Effector memory CD8-positive, alpha-beta T cell (primary cell): ENCODE measurements around the gene VPS37B.
"Not testable (repeated sequence)": the region's sequence is repeated elsewhere in the genome, so short reads cannot be mapped to it uniquely, and the experiment has no call there.

Experiments used
- ATAC-seq: fragments of 150-1000 bp; cut with Tn5 transposase; replicated peaks from 2 replicates; pipeline ENCODE4 v1.10.0; 2021; ENCODE audit warnings: mild to moderate bottlenecking, moderate library complexity
- DNase-seq, 3 experiments: peaks; one replicate each; pipeline ENCODE4 v3.0.0; 2021
- H3K27ac Mint-ChIP-seq, 2 donors: one replicate each; pipeline ENCODE4 v1.8.0; 2022; ENCODE audit warnings: mild to moderate bottlenecking in 2 of 2, mixed read lengths in 2 of 2, moderate library complexity in 2 of 2
- H3K27me3 Mint-ChIP-seq, 2 donors: one replicate each; pipeline ENCODE4 v1.8.0; 2022; ENCODE audit warnings: mixed read lengths in 2 of 2
- H3K36me3 Mint-ChIP-seq: one replicate; pipeline ENCODE4 v1.8.0; 2022; ENCODE audit warnings: mild to moderate bottlenecking, moderate library complexity, mixed read lengths; ENCODE audit not compliant: insufficient read depth
- H3K4me1 Mint-ChIP-seq, 2 donors: one replicate each; pipeline ENCODE4 v1.8.0; 2022; ENCODE audit warnings: low read depth in 2 of 2, mixed read lengths in 2 of 2
- H3K4me3 Mint-ChIP-seq, 2 donors: one replicate each; pipeline ENCODE4 v1.8.0; 2022; ENCODE audit warnings: mild to moderate bottlenecking in 2 of 2, mixed read lengths in 2 of 2, moderate library complexity in 2 of 2
- H3K9me3 Mint-ChIP-seq, 2 donors: one replicate each; pipeline ENCODE4 v1.8.0; 2022; ENCODE audit warnings: mixed read lengths in 2 of 2
- total RNA-seq, 9 experiments: gene quantifications; one replicate each; lab custom pipeline; 2026; lab: John Stamatoyannopoulos, UW

The VPS37B gene, protein sequence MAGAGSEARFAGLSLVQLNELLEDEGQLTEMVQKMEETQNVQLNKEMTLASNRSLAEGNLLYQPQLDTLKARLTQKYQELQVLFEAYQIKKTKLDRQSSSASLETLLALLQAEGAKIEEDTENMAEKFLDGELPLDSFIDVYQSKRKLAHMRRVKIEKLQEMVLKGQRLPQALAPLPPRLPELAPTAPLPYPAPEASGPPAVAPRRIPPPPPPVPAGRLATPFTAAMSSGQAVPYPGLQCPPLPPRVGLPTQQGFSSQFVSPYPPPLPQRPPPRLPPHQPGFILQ
- 15.4 to 117 (median 31.2) reads per million in 9 experiments for total RNA-seq

DNA sequence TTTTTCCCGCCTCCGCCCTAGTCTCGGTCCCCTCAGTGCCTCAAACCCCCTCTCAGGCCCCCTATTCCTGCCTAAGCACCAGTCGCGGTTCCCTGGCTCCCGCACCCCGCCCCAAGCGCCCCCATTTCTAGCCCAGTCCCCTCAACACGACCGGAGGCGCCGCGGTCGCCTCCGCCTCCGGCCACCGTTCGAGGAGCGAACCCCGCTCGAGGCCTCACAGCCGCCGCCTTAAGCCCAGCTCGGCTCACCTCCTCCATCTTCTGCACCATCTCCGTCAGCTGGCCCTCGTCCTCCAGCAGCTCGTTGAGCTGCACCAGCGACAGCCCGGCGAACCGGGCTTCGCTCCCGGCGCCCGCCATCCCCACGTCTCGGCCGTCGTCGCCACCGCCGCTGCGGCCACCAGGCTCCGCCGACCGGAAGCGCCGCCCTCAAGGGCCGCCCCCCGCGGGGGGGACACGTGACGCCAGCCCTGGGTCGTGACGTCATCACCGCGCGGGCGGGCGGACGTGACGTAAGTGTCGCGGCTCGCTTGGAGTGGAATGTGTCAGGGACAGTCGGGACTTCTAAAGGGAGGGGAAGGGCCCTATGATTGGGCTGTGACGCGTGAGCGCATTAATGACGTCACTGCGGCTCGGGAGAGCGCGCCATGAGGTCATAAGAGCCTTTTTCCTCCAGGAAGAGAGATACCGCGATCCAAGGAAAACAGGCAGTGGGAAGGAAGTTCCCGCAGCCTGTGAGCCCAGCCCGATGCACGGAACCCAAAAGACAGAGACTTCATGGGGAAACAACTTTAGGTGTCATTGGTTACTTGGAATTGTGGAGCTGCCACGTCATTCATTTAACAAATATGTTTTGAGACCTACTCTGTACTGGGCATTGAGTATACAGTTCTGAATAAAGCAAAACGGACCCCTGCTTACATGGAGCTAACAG is at the start of gene VPS37B:
TSS of gene VPS37B (minus strand) at position 421 of the 933 bp plus-strand sequence. CDS start at position 359, 62 bp downstream.
- Mint-ChIP-seq H3K4me3 (peak within 1 kb of the TSS; percentile 95 to 96), H3K27me3 (no peaks in the 10 kb centered on the region), H3K36me3 (peaks cover 37% of the 10 kb centered on the region), H3K27ac (peak within 1 kb of the TSS; percentile 99), H3K4me1 (peaks cover 54 to 81% of the 10 kb centered on the region in 2 donors), H3K9me3 (peaks cover 0 to 8% of the 10 kb centered on the region in 2 donors)
- DNase-seq, result peak; percentile 92 to 95 (median 95)
- ATAC-seq, result peak; percentile 67

DNA sequence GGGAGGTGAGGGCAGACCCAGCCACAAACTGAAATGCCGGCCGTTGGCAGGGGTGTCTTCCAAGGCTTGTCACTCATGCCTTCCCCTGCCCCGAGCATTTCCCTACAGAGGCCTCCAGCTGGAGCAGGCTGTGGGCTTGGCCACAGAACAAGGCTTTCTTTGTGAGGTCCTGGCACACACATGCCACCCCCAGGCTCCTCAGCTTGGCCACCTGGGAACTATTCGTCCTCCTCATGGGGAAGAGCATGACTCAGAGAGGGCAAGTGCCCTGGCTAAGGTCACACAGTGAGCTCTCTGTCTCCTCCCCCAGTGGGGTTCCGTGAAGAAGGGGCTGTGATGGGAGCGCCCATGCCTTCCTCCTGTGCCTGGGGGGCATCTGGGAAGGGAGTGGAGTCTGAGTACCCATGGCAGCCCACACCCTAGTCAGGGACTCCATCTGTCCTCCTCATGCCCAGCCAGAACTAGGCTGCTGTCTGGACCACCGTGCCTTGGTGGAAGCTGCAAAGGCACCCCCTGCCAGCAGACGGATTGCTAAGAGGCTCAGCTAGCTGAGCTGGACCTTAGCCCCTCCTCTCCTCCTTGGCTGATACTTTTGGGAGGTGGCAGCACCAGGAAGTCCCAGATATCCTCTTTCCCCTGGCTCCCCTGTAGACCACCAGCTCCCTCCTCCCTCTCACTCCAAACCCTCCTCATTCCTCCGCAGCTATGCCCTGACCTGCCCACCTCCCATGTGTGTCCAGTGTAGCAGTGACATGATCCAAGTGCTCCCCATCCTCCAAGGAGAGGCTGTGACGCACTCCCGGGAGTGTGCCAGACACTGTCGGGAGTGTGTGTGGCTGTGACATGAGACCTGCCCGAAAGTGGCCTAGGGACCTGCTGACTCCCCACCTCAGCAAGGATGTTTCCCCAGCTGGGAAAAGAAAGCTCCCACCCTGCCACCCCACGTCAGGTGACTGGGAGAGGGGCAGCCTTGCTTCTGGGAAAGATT is 49.0 kb upstream of the VPS37B start:
- Mint-ChIP-seq H3K27me3 (no peaks in the 10 kb centered on the region), H3K4me1 (peaks cover 28 to 38% of the 10 kb centered on the region in 2 donors), H3K36me3 (peaks cover 11% of the 10 kb centered on the region), H3K9me3 (no peaks in the 10 kb centered on the region), H3K27ac (peak overlapping the region; percentile 35 to 57), H3K4me3 (no peak overlapping the region)
- no peak for ATAC-seq
- no peak for DNase-seq

DNA sequence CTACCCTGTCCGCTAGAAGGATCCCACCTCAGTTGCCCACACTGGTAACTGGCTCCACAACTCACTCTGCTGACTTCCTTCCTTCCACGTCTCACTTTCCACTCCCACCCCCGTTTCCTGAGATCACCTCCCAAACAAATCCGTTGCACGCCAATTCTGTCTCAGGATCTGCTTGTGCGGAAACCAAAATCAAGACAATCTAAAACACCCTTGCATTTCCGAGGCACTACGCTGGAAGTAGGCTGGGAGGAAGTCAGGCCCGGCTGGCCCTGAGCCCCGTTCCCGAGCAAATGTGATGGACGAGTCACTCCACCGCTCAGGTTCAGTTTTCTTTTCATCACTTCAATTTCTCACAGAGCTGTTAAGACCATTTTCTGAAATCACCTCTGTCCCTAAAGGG is 47.3 kb upstream of the VPS37B start:
- Mint-ChIP-seq H3K4me3 (peak overlapping the region in 1 of 2 donors; percentile 70), H3K4me1 (peaks cover 23 to 35% of the 10 kb centered on the region in 2 donors), H3K9me3 (no peaks in the 10 kb centered on the region), H3K27ac (peak overlapping the region; percentile 77 to 81), H3K36me3 (peaks cover 7% of the 10 kb centered on the region), H3K27me3 (no peaks in the 10 kb centered on the region)
- DNase-seq (no peak), ATAC-seq (no peak)

DNA sequence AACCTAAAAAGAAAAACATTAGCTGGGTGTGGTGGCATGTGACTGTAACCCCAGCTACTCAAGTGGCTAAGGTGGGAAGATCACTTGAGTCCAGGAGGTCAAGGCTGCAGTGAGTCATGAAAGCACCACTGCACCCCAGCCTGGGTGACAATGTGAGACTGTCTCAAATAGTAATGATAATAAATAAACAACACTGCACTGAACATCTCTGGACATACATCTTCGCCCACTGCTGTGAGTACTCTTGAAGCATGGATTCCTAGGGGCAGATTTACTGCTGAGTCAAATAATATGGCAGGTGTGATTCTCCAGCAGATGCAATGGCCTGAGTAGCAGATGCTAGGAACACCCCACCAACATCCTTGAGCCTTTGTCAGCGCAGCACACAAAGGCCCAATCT is 46.7 kb upstream of the VPS37B start:
- H3K27ac Mint-ChIP-seq, result peak overlapping the region; percentile 77 to 81
- DNase-seq (no peak), ATAC-seq (peak; percentile 43)
- H3K9me3 Mint-ChIP-seq, result no peaks in the 10 kb centered on the region
- peaks cover 20 to 33% of the 10 kb centered on the region in 2 donors for H3K4me1 Mint-ChIP-seq
- H3K27me3 Mint-ChIP-seq, result no peaks in the 10 kb centered on the region
- peaks cover 4% of the 10 kb centered on the region for H3K36me3 Mint-ChIP-seq
- no peak overlapping the region for H3K4me3 Mint-ChIP-seq

DNA sequence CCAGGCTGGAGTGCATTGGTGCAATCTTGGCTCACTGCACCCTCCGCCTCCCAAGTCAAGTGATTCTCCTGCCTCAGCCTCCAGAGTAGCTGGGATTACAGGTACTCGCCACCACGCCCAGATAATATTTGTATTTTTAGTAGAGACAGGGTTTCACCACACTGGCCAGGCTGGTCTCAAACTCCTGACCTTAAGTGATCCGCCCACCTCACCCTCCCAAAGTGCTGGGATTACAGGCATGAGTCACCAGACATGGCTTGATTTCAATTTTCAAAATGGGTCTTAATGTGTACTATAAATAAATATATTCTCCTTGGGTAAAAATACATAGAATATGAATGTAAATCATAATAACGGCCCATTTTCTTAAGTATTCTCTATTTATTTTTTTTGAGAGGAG is 45.4 kb upstream of the VPS37B start:
- not testable (repeated sequence) for ATAC-seq, H3K27me3 Mint-ChIP-seq, H3K36me3 Mint-ChIP-seq, H3K27ac Mint-ChIP-seq, H3K4me3 Mint-ChIP-seq, H3K9me3 Mint-ChIP-seq, DNase-seq
- H3K4me1 Mint-ChIP-seq, result peaks cover 9 to 22% of the 10 kb centered on the region in 2 donors

DNA sequence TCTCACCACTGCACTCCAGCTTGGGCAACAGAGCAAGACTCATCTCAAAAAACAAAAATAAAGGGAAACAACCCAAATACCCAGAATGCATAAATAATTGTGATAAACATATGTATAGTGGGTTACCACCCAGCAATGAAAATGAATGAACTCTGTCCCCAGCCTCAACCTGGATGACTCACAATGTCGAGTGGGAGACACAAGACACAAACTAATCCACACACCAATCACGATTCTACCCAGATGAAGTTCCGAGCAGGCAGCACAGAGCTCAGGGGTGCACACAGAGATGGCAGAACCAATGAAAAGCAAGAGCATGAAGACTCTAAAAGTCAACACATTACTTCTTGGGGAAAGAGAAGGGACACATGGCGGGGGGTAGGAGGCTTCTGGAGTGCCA is 43.2 kb upstream of the VPS37B start:
- Mint-ChIP-seq H3K36me3 (peaks cover 4% of the 10 kb centered on the region), H3K4me1 (peaks cover 9 to 20% of the 10 kb centered on the region in 2 donors), H3K27me3 (no peaks in the 10 kb centered on the region), H3K9me3 (no peaks in the 10 kb centered on the region), H3K4me3 (no peak overlapping the region), H3K27ac (no peak overlapping the region)
- DNase-seq (no peak), ATAC-seq (no peak)

DNA sequence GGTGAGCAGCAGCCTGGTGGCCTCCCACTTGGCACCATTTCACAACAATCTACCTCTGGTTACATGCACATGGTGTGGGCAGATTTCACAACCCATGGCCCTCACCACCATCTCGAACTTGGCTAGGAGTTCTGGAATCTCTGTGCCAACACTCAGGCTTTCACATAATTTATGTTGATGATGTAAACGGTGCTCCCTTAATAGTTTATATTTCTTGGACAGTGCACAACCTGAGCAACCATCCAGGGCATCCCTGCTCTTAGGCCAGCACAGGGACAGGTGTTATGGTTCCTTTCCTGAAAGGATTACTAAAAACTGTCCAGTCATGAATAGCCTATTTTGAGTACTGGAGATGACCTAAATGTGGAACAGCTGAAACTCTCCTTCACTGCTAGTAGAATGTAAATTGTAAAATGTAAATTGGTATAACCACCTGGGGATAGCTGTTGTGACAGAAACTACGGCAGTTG is 41.7 kb upstream of the VPS37B start:
- no peak overlapping the region for H3K27ac Mint-ChIP-seq
- peaks cover 2 to 8% of the 10 kb centered on the region in 2 donors for H3K4me1 Mint-ChIP-seq
- ATAC-seq, result no peak
- H3K27me3 Mint-ChIP-seq, result no peaks in the 10 kb centered on the region
- no peak for DNase-seq
- H3K36me3 Mint-ChIP-seq, result peaks cover 4% of the 10 kb centered on the region
- H3K4me3 Mint-ChIP-seq, result no peak overlapping the region
- no peaks in the 10 kb centered on the region for H3K9me3 Mint-ChIP-seq

DNA sequence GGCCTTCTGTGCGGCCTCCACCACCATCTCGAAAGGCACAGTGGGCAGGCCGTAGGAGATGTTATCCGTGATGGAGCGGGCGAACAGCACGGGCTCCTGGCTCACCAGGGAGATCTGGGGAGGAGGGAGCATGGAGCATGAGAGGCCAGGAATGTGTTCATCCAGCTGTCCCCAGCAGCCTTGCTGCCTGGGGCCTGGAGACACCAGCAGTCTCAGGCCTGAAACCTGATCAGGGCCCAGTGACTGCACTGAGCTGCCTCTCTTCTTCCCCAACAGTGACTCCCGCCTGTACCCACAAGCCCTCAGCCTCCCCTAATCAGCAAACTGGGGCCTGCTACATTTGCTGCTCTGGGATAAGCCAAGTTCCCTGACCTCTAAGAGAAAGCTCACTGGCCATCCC is 39.4 kb upstream of the VPS37B start:
- peaks cover 2% of the 10 kb centered on the region for H3K36me3 Mint-ChIP-seq
- no peaks in the 10 kb centered on the region for H3K9me3 Mint-ChIP-seq
- no peak for DNase-seq
- no peaks in the 10 kb centered on the region for H3K4me1 Mint-ChIP-seq
- H3K27me3 Mint-ChIP-seq, result no peaks in the 10 kb centered on the region
- H3K4me3 Mint-ChIP-seq, result no peak overlapping the region
- H3K27ac Mint-ChIP-seq, result no peak overlapping the region
- ATAC-seq, result no peak

DNA sequence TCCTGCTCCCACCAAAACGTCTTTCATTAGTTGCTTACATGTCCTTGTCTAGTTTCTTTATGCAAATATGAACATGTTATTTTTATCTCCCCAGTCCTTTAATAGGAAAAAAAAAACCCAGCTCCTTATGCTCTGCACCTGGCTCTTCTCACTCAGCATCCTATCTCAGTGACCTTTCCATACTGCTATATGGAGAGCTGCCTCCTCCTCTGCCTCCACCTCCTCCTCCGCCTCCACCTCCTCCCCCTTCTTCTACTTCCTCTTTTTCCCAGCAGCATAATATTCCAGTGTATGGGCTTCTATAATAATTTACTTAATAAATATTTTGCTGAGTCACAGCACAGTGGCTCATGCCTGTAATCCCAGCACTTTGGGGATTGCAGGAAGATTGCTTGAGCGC is 38.8 kb upstream of the VPS37B start:
- no peak overlapping the region for H3K4me3 Mint-ChIP-seq
- DNase-seq, result no peak
- H3K36me3 Mint-ChIP-seq, result peaks cover 2% of the 10 kb centered on the region
- no peaks in the 10 kb centered on the region for H3K4me1 Mint-ChIP-seq
- H3K9me3 Mint-ChIP-seq, result no peaks in the 10 kb centered on the region
- no peaks in the 10 kb centered on the region for H3K27me3 Mint-ChIP-seq
- H3K27ac Mint-ChIP-seq, result no peak overlapping the region
- ATAC-seq, result no peak

DNA sequence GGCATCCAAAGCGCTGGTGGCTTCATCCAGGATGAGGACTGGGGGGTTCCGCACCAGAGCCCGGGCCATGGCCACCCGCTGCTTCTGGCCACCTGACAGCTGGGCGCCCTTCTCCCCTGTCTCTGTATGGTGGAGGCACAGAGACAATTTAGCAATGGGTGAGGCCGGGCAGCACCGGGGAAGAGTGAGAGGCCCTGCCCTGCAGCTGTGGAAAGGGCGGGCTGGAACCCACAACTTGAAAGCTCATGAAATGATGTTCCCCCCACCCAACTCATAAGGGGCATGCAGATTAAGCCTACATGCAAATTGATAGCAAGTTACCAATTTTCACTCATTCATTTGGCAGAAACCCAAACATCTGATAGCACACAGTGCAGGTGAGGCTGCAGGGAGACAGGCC is 36.3 kb upstream of the VPS37B start:
- Mint-ChIP-seq H3K36me3 (peaks cover 2% of the 10 kb centered on the region), H3K27me3 (no peaks in the 10 kb centered on the region), H3K9me3 (no peaks in the 10 kb centered on the region), H3K4me1 (peaks cover 0 to 1% of the 10 kb centered on the region in 2 donors), H3K4me3 (no peak overlapping the region), H3K27ac (no peak overlapping the region)
- ATAC-seq (no peak), DNase-seq (no peak)

DNA sequence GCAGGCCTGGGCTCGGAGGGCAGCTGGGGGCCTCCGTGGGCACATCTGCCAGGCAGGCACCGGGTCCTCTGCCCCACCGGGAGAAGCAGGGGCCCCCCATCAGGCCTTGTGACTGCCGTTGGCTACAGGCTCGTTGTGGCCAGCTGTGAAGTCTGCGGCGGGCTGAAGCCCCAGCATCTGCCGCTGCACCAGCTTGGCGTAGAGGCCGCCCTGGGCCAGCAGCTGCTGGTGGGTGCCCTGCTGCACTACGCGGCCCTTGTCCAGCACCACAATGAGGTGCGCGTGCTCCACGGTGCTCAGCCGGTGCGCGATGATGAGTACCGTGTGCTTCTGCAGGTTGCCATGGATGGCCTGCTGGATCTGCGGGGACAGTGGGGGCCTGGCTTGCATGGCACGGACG is 33.9 kb upstream of the VPS37B start:
- Mint-ChIP-seq H3K27ac (no peak overlapping the region), H3K4me1 (peaks cover 0 to 1% of the 10 kb centered on the region in 2 donors), H3K9me3 (no peaks in the 10 kb centered on the region), H3K36me3 (peaks cover 5% of the 10 kb centered on the region), H3K4me3 (no peak overlapping the region), H3K27me3 (no peaks in the 10 kb centered on the region)
- ATAC-seq, result no peak
- no peak for DNase-seq

DNA sequence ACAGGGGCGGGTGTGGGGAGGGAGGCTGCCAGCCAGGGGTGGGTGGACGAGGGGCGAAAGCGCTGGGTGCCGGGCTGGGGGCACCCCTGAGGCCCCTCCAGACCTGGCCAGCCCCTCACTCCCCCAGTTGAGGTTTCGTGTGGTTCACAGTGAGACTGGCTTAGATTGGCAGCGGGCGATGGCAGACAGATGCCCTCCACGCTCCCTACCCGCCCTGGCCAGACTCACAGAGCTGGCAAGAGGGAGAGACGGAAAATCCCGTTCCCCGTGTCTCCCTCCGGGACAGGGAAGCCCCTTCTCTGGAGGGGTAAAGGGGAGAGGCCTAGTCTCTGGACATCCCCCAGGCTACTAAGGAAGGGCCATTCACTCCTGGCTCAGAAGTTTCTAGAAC is 33.2 kb upstream of the VPS37B start:
- Mint-ChIP-seq H3K4me1 (peaks cover 0 to 1% of the 10 kb centered on the region in 2 donors), H3K27me3 (no peaks in the 10 kb centered on the region), H3K36me3 (peaks cover 5% of the 10 kb centered on the region), H3K4me3 (no peak overlapping the region), H3K9me3 (no peaks in the 10 kb centered on the region), H3K27ac (peak overlapping the region in 1 of 2 donors; percentile 51)
- no peak for ATAC-seq
- DNase-seq, result no peak
